Left forelimb (tissue), 1 donor: Measurements from ENCODE around the gene RPL38.

Experiments used
- DNase-seq: peaks from one replicate; pipeline ENCODE4 v3.0.0-alpha.2; 2018; ENCODE audit warnings: low spot score

Gene RPL38

GRCh38 chr17:74203439-74204240, at the start of gene RPL38:
RPL38 (plus strand) TSS chr17:74203678; CDS start chr17:74203956, 278 bp downstream.
- DNase-seq, result peak; percentile 95

GRCh38 chr17:74153821-74154430, 49.6 kb upstream of the RPL38 start:
- DNase-seq, result peak; percentile 55

GRCh38 chr17:74156878-74157277, 46.6 kb upstream of the RPL38 start:
- peak; percentile 1 for DNase-seq

- DNase-seq, result peak; percentile 22
Observed at GRCh38 chr17:74157366-74157765, 46.1 kb upstream of the RPL38 start.

- no peak for DNase-seq
Observed at GRCh38 chr17:74158761-74159160, 44.7 kb upstream of the RPL38 start.

- DNase-seq, result peak; percentile 38
Observed at GRCh38 chr17:74159226-74159840, 44.1 kb upstream of the RPL38 start.

GRCh38 chr17:74160656-74161502, 42.6 kb upstream of the RPL38 start:
- DNase-seq, result peak; percentile 40

- DNase-seq, result peak; percentile 42
Observed at GRCh38 chr17:74161503-74161875, 42.0 kb upstream of the RPL38 start.

- peak; percentile 54 for DNase-seq
Observed at GRCh38 chr17:74163271-74163821, 40.1 kb upstream of the RPL38 start.

- peak; percentile 23 for DNase-seq
Observed at GRCh38 chr17:74163836-74164235, 39.6 kb upstream of the RPL38 start.

GRCh38 chr17:74164446-74165045, 38.9 kb upstream of the RPL38 start:
- DNase-seq, result peak; percentile 5

GRCh38 chr17:74165797-74166365, 37.6 kb upstream of the RPL38 start:
- DNase-seq, result peak; percentile 22

GRCh38 chr17:74170924-74171323, 32.6 kb upstream of the RPL38 start:
- DNase-seq, result no peak

- DNase-seq, result no peak
Observed at GRCh38 chr17:74172700-74173099, 30.8 kb upstream of the RPL38 start.

- peak; percentile 80 for DNase-seq
Observed at GRCh38 chr17:74176546-74177001, 26.9 kb upstream of the RPL38 start.

GRCh38 chr17:74177018-74177450, 26.4 kb upstream of the RPL38 start:
- DNase-seq, result no peak

- DNase-seq, result no peak
Observed at GRCh38 chr17:74179576-74179975, 23.9 kb upstream of the RPL38 start.

- DNase-seq, result no peak
Observed at GRCh38 chr17:74180336-74180735, 23.1 kb upstream of the RPL38 start.

- no peak for DNase-seq
Observed at GRCh38 chr17:74181341-74181740, 22.1 kb upstream of the RPL38 start.

GRCh38 chr17:74182041-74182723, 21.3 kb upstream of the RPL38 start:
- DNase-seq, result no peak
